ENCODE data around the gene KIAA1210. TPM values are rescaled to one million over a fixed set of nuclear protein-coding genes. Genes with fewer than 3 reads are reported as not detected.

KIAA1210 gene
- total RNA-seq, 1 donor from 2014 or later, result 0.08 TPM

DNA sequence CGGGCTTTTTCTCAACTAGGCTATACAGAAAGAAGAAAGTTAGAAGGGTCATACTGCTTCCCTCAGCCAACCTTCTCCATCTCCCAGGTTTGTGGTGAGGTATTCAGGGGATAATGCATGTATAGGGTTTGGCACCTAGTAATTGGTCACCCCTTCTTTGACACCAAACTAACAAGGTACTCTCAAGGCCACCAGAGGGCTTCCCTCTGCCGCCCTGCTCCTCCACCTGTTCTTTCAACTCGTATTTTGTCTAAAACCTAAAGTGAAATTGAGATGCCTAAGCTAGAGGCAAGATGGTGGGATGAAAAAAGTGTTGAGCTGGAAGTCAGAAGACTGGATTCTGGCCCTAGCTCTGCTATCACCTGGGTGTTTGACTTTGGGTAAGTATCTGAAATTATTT lies 32.8 kb downstream of the KIAA1210 start:
- intact Hi-C loops (cut with DNase I), result no loop called here
- DNase-seq (ENCODE audit: low spot score), result no peak

GRCh38 chrX:119093991-119094735 lies 33.4 kb downstream of the KIAA1210 start:
- intact Hi-C loops (cut with DNase I), result no loop called here
- no peak for DNase-seq (ENCODE audit: low spot score)

- intact Hi-C loops (cut with DNase I), result no loop called here
- DNase-seq (ENCODE audit: low spot score), result no peak
These were observed 37.0 kb downstream of the KIAA1210 start for GRCh38 chrX:119090627-119091026.

DNA sequence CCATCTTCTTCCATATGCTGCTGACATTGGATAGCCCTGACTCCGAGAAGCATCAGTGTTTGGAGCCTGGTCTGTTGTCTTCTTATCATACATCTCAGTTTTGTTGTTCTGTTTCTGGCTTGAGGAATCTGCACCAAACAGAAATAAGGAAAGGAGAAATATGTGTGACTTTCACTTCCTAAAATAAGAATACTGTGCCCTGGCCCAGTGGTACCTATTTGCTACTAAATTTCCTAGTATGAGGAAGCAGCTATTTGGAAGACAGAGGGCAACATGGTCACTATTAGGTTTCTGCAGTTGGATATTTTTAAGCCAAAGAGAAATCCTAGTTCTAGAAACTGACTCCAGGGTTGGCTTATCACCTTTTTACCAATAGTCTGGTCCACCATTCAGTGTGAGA lies 38.0 kb downstream of the KIAA1210 start:
- intact Hi-C loops (cut with DNase I), result no loop called here

DNA sequence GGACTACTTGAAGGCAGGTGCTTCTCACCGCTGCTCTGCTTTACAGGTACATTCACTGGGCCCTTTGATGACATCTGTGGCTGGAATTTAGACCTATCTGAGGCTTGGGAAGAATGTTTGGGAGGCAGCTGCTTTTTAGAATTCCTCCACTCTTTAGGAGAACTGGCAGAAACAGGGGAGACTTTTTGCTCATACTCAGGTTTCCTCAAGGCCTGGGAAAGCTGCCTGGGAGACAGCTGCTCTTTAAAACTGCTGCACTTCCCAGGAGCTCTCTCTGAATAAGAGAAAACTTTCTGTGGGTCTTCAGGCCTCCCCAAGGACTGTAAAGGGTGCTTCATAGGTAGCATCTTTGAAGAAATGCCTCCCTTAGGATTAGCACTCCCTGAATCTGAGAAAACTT lies 40.5 kb downstream of the KIAA1210 start:
- no peak for DNase-seq (ENCODE audit: low spot score)
- intact Hi-C loops (cut with DNase I), result no loop called here

More for the DNA sequence above, 38.0 kb downstream of the KIAA1210 start:
- DNase-seq (ENCODE audit: low spot score), result no peak

DNA sequence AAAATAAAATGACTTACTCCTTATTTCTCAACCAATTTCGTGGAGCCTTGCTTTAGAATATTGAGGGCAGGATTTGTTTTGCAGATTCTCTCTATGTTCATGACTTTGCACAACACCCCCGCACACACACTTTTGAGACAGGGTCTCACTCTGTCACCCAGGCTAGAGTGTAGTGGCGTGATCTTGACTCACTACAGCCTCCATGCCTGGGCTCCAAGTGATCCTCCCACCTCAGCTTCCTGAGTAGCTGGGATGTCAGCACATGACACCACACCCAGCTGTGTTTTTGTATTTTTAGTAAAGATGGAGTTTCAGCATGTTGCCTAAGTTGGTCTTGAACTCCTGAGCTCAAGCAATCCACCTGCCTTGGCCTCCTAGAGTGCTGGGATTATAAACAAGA lies 42.8 kb downstream of the KIAA1210 start:
- DNase-seq (ENCODE audit: low spot score), result no peak
- intact Hi-C loops (cut with DNase I), result no loop called here

GRCh38 chrX:119082278-119082677 lies 45.3 kb downstream of the KIAA1210 start:
- intact Hi-C loops (cut with DNase I), result no loop called here
- no peak for DNase-seq (ENCODE audit: low spot score)

- DNase-seq (ENCODE audit: low spot score), result no peak
- intact Hi-C loops (cut with DNase I), result no loop called here
These were observed 52.2 kb downstream of the KIAA1210 start for GRCh38 chrX:119075270-119076025.

DNA sequence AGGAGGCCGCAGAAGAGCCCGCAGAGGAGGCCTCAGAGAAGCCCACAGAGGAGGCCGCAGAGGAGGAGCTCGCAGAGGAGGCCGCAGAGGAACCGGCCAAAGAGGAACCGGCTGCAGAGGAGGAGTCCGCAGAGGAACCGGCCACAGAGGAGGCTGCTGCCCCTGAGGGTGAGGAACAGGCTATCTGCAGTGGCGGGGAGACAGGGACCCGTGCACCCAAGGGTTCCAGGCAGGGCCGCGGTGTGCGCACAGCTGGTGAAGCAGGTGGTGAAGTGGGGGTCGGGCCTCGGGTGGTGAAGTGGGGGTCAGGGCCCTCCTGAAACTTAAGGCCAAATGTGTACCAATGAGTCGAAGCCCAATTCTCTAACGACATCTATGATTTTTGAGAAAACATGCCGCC lies 53.7 kb downstream of the KIAA1210 start:
- no peak for DNase-seq (ENCODE audit: low spot score)
- intact Hi-C loops (cut with DNase I), result no loop called here

DNA sequence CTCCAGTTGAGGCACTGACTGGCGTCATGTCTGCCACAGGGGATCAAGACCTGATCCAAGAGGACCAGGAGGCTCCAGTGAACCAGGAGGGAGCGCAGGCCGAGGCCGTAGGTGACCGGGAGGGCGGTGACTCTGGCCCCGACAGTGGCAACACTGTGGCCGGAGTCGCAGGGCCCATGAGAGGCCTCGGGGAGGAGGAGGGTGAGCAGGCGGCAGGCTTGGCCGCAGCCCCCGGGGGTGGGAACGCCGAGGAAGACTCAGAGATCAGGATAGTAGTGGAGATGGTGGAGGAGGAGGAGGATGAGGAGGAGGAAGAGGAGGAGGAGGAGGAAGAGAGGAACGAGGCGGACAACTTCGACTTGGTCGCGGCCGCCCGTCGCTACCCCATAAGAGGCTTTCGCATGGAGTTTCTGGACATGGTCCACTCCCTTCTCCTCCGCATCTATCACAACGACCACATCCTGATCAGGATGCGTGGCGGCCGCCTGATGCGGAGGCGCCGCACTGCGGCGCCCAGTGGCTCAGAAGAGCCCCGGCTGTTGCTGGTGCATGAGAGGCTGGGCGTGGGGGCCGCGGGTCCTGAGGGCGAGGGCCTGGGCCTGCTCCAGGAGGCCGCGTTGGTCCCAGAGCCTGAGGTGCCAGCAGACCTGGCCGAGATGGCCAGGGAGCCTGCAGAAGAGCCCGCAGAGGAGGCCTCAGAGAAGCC lies 54.3 kb downstream of the KIAA1210 start:
- DNase-seq (ENCODE audit: low spot score), result no peak
- intact Hi-C loops (cut with DNase I), result no loop called here

DNA sequence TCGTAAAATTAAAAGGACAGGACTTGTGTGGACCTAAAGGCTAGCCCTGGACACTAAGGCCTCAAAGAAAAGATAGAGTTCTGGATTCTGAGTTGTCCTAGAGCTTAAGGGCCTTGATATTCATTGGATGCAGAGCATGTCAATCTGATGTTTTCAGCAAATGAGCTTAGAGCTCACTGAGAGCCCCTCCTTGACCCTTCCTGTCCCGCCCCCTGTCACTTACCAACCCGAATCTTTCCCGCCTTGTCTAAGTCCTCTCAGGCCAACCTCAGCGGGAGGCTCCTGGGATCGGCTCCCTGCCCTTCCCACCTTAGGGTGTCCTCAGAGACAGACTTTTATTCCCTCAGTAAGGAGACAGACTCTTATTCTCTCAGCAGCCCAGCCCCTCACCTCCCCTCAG lies 54.9 kb downstream of the KIAA1210 start, which contains the start of gene CT47C1:
Gene CT47C1, plus strand, starts transcription at position 250 of the 400 bp plus-strand sequence. CDS start 233 bp downstream, outside the sequence.
- no peak for DNase-seq (ENCODE audit: low spot score)
- intact Hi-C loops (cut with DNase I), result no loop called here

DNA sequence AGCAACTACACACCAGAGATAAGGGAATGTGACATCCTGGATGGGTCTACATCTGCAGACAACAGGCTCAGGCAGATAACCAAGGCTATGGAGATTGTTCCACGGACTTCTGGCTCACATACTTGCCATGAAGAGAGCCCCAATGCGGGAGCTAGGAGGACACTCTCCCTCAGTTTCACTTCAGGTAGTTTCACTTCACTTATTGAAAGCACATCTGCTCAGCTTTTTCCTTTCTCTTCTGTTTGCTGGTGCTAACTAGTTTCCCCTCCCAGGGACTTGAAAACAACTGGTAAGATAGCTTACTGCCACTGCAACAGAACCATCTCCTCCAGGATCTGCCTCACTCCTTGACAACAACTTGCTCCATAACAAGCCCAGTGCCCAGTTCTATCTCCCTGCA lies 56.2 kb downstream of the KIAA1210 start:
- DNase-seq (ENCODE audit: low spot score), result no peak
- intact Hi-C loops (cut with DNase I), result no loop called here

GRCh38 chrX:119069762-119070161 lies 57.9 kb downstream of the KIAA1210 start:
- intact Hi-C loops (cut with DNase I), result loop anchor here (5.0 kb wide), 2 partner anchors 62 to 222 kb away; no protein-coding TSS in a partner anchor
- DNase-seq (ENCODE audit: low spot score), result no peak

DNA sequence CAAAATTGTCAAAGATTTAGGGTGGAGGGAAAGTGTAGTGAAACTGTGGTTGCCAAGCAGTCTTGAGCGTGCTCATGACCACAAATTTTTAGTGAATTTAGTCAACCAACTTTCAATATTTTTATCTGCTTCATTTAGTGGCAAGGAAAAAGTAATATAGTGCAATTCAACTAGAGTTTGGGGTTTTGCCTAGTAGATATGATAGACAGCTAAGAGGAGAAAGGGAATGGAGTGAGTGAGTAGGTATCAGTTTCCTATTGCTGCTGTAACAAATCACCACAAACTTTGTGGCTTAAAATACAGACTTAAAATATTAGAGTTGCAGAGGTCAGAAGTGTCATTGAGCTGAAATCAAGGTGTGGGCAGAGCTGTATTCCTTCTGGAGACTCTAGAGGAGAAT lies 58.5 kb downstream of the KIAA1210 start:
- intact Hi-C loops (cut with DNase I), result loop anchor here (5.0 kb wide), 2 partner anchors 62 to 222 kb away; no protein-coding TSS in a partner anchor
- no peak for DNase-seq (ENCODE audit: low spot score)

DNA sequence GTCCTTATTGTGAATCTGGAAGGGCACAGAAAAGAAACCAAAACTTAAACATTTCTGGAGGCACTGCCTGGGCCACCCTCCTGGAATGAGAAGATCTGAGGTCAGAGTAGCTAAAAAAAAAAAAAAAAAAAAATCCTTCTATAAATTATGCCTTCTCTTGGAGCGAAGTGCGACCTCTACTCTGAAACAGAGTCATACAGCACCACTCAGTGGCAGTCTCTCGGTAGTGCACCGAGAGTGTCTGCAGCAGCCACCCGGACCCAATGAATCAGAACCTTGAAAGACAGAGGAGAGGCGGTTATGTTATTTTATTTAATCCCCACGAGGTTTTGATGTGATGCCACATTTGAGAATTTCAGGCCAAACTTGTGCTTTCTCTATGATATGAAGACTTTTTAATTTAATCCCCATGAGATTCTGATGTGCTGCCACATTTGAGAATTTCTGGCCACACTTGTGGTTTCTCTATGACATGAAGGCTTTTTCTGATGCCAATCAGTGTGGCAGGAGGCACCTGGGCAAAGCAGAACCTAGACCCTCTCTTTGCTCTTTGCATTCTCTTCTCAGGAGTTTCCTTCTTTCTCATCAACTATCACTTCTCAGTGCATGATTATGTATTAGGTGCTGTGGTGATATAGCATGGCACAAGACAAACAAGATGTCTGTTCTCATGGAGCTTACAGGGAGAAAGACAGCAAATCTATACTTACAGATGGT lies 60.4 kb downstream of the KIAA1210 start:
- intact Hi-C loops (cut with DNase I), result loop anchor here (5.0 kb wide), 2 partner anchors 60 to 220 kb away; no protein-coding TSS in a partner anchor
- DNase-seq (ENCODE audit: low spot score), result no peak

DNA sequence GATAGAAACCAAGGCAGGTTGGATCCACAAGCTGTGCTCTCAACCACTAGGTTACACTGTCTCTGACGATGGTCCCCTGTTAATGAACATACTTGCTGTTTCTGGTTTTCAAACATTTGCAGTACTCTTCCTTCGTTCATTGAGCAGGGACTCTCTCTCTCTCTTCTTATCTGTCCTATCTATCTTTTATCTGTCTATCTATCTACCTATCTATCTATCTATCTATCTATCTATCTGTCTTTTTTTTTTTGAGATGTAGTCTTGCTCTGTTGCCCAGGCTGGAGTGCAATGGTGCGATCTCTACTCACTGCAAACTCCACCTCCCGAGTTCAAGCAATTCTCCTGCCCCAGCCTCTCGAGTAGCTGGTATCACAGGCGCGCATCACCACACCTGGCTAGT lies 64.2 kb downstream of the KIAA1210 start:
- intact Hi-C loops (cut with DNase I), result no loop called here
- DNase-seq (ENCODE audit: low spot score), result no peak

- intact Hi-C loops (cut with DNase I), result no loop called here
- no peak for DNase-seq (ENCODE audit: low spot score)
These were observed 64.8 kb downstream of the KIAA1210 start for GRCh38 chrX:119062750-119063374.

GRCh38 chrX:119055687-119056086 lies 71.9 kb downstream of the KIAA1210 start:
- DNase-seq (ENCODE audit: low spot score), result no peak
- intact Hi-C loops (cut with DNase I), result no loop called here

GRCh38 chrX:119045884-119046283 lies 81.7 kb downstream of the KIAA1210 start:
- intact Hi-C loops (cut with DNase I), result no loop called here

More at GRCh38 chrX:119045884-119046283, 81.7 kb downstream of the KIAA1210 start:
- DNase-seq (ENCODE audit: low spot score), result no peak
